Prostate gland (tissue), 2 donors: ENCODE data around the gene TF. TPM values are rescaled to one million over a fixed set of nuclear protein-coding genes. Genes with fewer than 3 reads are reported as not detected.

Experiments used
- DNase-seq: peaks from one replicate; pipeline ENCODE4 v3.0.0-alpha.2; 2019; ENCODE audit warnings: low spot score
- H3K27ac ChIP-seq, 2 donors: fragments of 200-600 bp; sonication (generic); 2 replicates each; pipeline ENCODE4 v1.5.1; 2017 to 2019
- H3K27me3 ChIP-seq: fragments of 200-600 bp; sonication (generic); replicated peaks from 2 replicates; pipeline ENCODE4 v1.5.1; 2019; ENCODE audit not compliant: insufficient read depth
- H3K36me3 ChIP-seq, 2 donors: fragments of 200-600 bp; sonication (generic); 1 replicate in 1 of 2; 2 replicates in 1 of 2; pipeline versions ENCODE4 v1.5.1 to v1.8.1; 2017 to 2019
- H3K4me1 ChIP-seq: fragments of 200-600 bp; sonication (generic); replicated peaks from 2 replicates; pipeline ENCODE4 v1.5.1; 2019
- H3K4me3 ChIP-seq, 2 donors: fragments of 200-600 bp; sonication (generic); 2 replicates each; pipeline ENCODE4 v1.5.1; 2017 to 2019
- H3K9me3 ChIP-seq: fragments of 200-600 bp; sonication (generic); 2 replicates; pipeline ENCODE4 v1.5.1; 2017
- POLR2A ChIP-seq: fragments of 450-650 bp; IDR thresholded peaks from one replicate; pipeline ENCODE4 v1.6.1; 2016; ENCODE audit warnings: antibody characterized with exemption, mild to moderate bottlenecking
- POLR2AphosphoS5 ChIP-seq: sonication (generic); formaldehyde crosslinking; IDR thresholded peaks from one replicate; pipeline ENCODE4 v1.6.1; 2017; ENCODE audit warnings: antibody characterized with exemption
- WGBS: methylation state at CpG from one replicate; pipeline ENCODE4 v1.1.5; 2018; 5-methylcytosine and 5-hydroxymethylcytosine counted together
- intact Hi-C: fragments of 100-400 bp; cut with DNase I; formaldehyde crosslinking; loops from one replicate; pipeline ENCODE4 v1.14.2; 2022
- total RNA-seq, 2 donors: library from RNA; depleted of rRNA; stranded (reverse); fragments of >200 nt; gene quantifications; one replicate each; pipeline ENCODE4 v1.1.0, GENCODE V29; 2016
- TF ChIP-seq, protein P1 (sequence below), 4 experiments: fragments of 200-600 bp in 2 of 4; fragments of 450-650 bp in 2 of 4; sonication (generic) in 2 of 4; IDR thresholded peaks; 1 replicate in 3 of 4; 2 replicates in 1 of 4; pipeline ENCODE4 v1.5.1; 2016 to 2019; ENCODE audit warnings: antibody characterized with exemption in 4 of 4, mild to moderate bottlenecking in 2 of 4, moderate library complexity in 2 of 4

TF gene
- total RNA-seq, 2 donors from 2014 or later: 15.1 to 57.9 TPM

DNA sequence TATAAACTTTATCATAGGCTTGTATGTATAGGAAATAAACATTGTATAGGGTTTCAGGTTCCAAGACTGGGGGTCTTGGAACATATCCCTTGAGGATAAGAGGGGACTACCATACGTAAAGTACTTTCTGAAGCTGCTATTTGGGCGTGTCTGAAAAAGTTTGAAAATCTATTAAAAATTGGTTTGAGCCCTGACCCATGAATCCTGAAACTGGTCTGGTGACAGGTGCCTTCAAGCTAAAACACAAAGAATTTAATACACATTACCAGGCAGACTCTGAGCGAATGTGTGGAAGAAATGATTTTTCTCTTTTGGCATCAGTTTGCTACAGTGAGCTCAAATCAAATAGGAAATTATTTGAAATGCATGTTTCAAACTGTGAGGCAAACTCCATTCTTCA, 16.3 kb downstream of the TF start:
- intact Hi-C loops: no loop called here
- Histone ChIP-seq H3K4me1 (no peaks in the 10 kb centered on the region), H3K27me3 (no peaks in the 10 kb centered on the region), H3K4me3 (no peak overlapping the region), H3K36me3 (no peaks in the 10 kb centered on the region), H3K27ac (no peak overlapping the region), H3K9me3 (no peaks in the 10 kb centered on the region)
- 97% methylated on average over 3 of the region's 3 CpGs for WGBS
- no peak for DNase-seq
- TF ChIP-seq, protein P1, sequence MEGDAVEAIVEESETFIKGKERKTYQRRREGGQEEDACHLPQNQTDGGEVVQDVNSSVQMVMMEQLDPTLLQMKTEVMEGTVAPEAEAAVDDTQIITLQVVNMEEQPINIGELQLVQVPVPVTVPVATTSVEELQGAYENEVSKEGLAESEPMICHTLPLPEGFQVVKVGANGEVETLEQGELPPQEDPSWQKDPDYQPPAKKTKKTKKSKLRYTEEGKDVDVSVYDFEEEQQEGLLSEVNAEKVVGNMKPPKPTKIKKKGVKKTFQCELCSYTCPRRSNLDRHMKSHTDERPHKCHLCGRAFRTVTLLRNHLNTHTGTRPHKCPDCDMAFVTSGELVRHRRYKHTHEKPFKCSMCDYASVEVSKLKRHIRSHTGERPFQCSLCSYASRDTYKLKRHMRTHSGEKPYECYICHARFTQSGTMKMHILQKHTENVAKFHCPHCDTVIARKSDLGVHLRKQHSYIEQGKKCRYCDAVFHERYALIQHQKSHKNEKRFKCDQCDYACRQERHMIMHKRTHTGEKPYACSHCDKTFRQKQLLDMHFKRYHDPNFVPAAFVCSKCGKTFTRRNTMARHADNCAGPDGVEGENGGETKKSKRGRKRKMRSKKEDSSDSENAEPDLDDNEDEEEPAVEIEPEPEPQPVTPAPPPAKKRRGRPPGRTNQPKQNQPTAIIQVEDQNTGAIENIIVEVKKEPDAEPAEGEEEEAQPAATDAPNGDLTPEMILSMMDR (IDR thresholded peaks at IDR 0.05): no peak
- TF ChIP-seq POLR2AphosphoS5 (no peak), POLR2A (no peak)

DNA sequence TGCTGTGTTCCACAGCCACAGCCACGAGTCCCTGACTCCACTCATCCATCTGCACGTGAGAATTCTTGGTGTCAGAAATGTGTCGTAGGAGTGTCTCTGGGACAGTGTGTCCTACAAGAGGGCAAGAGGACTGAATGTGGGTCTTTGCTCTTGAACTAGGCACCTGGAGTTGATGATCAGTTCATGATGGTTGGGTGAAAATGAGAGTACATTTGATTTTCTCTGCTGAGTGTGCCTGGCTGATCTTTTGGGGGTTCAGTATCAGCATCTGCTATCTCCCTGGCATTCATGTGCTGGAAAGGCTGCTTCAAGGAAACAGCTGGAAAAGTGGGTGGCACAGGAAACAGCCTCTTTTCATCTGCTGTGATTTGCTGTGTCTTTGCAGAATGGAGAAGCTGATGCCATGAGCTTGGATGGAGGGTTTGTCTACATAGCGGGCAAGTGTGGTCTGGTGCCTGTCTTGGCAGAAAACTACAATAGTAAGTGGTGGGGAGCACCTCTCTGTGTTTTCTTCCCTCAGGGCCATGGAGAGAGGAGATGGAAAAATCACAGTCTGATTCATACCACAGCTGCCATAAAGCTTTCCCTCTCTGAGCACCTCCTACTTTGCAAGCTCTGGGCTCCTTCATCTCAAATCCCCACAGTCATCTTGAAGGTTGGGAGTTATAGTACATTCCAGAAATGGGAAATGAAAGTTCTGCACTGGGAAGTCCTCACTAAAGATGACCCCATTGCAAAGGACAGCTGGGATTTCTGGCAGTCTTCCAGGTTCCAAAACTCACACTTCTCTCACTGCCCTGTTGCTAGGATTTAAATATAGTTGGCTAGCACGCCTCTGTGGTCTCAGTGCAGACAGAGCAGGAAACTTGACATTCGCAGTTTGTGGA, 17.8 kb downstream of the TF start:
- TF ChIP-seq, protein P1 (IDR thresholded peaks at IDR 0.05): no peak
- no peak for TF ChIP-seq POLR2A
- no peak for DNase-seq
- intact Hi-C loops: no loop called here
- 68% methylated on average over 6 of the region's 6 CpGs for WGBS
- no peaks in the 10 kb centered on the region for H3K36me3 ChIP-seq
- H3K4me1 ChIP-seq: no peaks in the 10 kb centered on the region
- no peaks in the 10 kb centered on the region for H3K27me3 ChIP-seq
- no peak overlapping the region for H3K27ac ChIP-seq
- no peak overlapping the region for H3K4me3 ChIP-seq
- no peaks in the 10 kb centered on the region for H3K9me3 ChIP-seq

DNA sequence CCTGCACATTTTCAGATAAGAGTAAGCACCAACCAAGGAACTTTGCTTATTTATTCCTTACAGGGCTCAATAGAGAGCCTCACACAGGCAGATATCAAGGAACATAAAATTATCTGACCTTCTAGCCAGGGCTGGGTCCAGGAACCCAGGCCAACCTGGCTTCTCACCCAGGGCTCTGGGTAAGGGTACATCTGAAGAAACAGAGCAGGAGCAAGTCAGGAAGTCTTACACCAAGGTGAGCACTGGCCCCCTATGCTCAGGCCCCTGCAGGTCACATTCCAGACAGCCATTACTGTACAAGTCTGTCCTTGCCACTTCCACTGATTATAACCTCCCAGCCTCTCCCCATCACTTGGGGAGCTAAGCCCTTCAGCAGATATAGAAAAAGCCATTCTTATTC, 19.1 kb downstream of the TF start:
- H3K4me3 ChIP-seq: no peak overlapping the region
- TF ChIP-seq, protein P1 (IDR thresholded peaks at IDR 0.05): no peak
- no peaks in the 10 kb centered on the region for H3K9me3 ChIP-seq
- no peak overlapping the region for H3K27ac ChIP-seq
- no peaks in the 10 kb centered on the region for H3K4me1 ChIP-seq
- intact Hi-C loops: no loop called here
- no peaks in the 10 kb centered on the region for H3K27me3 ChIP-seq
- no peak for DNase-seq
- no peaks in the 10 kb centered on the region for H3K36me3 ChIP-seq

DNA sequence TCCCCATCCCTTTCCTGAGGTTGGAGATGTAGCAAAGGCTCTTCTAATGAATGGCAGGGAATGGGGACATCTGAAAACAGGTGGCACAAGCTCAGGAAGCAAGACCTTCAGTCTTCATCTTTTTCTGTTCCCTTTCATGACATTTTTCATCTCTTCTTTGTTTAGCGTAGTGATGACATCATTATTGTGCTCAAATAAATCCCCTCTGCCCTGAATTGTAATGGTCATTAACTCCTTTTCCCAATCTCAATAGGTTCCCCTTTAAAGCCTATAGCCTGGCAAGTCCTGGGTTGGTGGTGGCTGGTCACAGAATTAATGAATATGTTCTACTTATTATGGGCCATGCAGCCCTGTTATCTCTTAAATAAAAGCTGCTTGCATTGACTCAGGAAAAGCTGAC, 21.4 kb downstream of the TF start:
- Histone ChIP-seq H3K36me3 (no peaks in the 10 kb centered on the region), H3K4me3 (no peak overlapping the region), H3K9me3 (no peaks in the 10 kb centered on the region), H3K27me3 (no peaks in the 10 kb centered on the region), H3K4me1 (no peaks in the 10 kb centered on the region), H3K27ac (no peak overlapping the region)
- 89% methylated on average over 1 of the region's 1 CpG for WGBS
- TF ChIP-seq POLR2AphosphoS5 (no peak), POLR2A (no peak)
- TF ChIP-seq, protein P1 (IDR thresholded peaks at IDR 0.05): no peak
- intact Hi-C loops: no loop called here
- no peak for DNase-seq

DNA sequence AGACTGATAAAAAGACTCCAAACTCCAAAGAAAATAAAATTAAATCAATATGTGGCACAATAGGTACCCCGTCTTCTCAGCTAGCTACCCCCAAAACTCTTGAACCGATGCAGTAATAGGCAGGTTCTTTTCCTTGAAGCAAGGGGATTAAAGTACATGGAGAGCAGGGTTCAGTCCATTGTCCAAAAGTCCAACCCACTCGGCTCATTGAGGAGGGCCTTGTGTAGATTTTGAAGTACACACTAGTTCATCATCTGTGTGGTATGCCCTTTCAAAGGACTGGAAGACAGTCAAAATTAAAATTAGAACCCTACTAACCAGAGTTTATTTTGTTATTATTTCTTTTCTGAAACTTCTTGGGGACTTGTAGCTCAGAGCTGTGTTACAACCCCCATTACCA, 23.3 kb downstream of the TF start:
- Histone ChIP-seq H3K36me3 (no peaks in the 10 kb centered on the region), H3K9me3 (no peaks in the 10 kb centered on the region), H3K27me3 (no peaks in the 10 kb centered on the region), H3K4me3 (no peak overlapping the region), H3K27ac (no peak overlapping the region), H3K4me1 (no peaks in the 10 kb centered on the region)
- intact Hi-C loops: no loop called here
- no peak for TF ChIP-seq POLR2A
- no peak for TF ChIP-seq POLR2AphosphoS5
- TF ChIP-seq, protein P1 (IDR thresholded peaks at IDR 0.05): no peak
- 94% methylated on average over 3 of the region's 3 CpGs for WGBS
- no peak for DNase-seq
